HL-60 (cell line): ENCODE results near the gene MYO10.

Source experiments
- DNase-seq, 2 experiments: peaks; one replicate each; pipeline ENCODE4 v3.0.0-alpha.2; 2010 to 2020; ENCODE audit warnings: low read depth in 1 of 2, low spot score in 1 of 2
- H3K27ac ChIP-seq: fragments of 250-450 bp; sonication (Bioruptor Pico); replicated peaks from 2 replicates; pipeline ENCODE4 v1.5.1; 2020; ENCODE audit warnings: mild to moderate bottlenecking, moderate library complexity
- H3K27me3 ChIP-seq: fragments of 250-450 bp; sonication (Bioruptor Pico); 2 replicates; pipeline ENCODE4 v1.5.1; 2021; ENCODE audit warnings: mild to moderate bottlenecking, moderate library complexity; ENCODE audit not compliant: insufficient read depth, poor library complexity, severe bottlenecking
- H3K4me3 ChIP-seq: replicated peaks from 2 replicates; pipeline ENCODE4 v1.5.1; 2011; ENCODE audit warnings: mild to moderate bottlenecking, control low read depth, low read length; ENCODE audit not compliant: insufficient read depth
- GABPA ChIP-seq: IDR thresholded peaks from 2 replicates; pipeline ENCODE4 v1.6.1; 2012; ENCODE audit warnings: low read depth
- POLR2AphosphoS5 ChIP-seq: IDR thresholded peaks from 2 replicates; pipeline ENCODE4 v1.6.1; 2012; ENCODE audit warnings: low read depth
- SPI1 ChIP-seq: IDR thresholded peaks from 2 replicates; pipeline ENCODE4 v1.6.1; 2012; ENCODE audit warnings: low read depth, mild to moderate bottlenecking, borderline replicate concordance
- TF ChIP-seq, protein P1 (sequence below): IDR thresholded peaks from 2 replicates; pipeline ENCODE4 v1.6.1; 2012; ENCODE audit warnings: low read depth; ENCODE audit not compliant: insufficient replicate concordance
- TF ChIP-seq, protein P2 (sequence below): IDR thresholded peaks from one replicate; pipeline ENCODE4 v1.5.1; 2011; ENCODE audit warnings: low read length, control low read depth, inconsistent platforms; ENCODE audit not compliant: insufficient read depth

Gene MYO10

DNA sequence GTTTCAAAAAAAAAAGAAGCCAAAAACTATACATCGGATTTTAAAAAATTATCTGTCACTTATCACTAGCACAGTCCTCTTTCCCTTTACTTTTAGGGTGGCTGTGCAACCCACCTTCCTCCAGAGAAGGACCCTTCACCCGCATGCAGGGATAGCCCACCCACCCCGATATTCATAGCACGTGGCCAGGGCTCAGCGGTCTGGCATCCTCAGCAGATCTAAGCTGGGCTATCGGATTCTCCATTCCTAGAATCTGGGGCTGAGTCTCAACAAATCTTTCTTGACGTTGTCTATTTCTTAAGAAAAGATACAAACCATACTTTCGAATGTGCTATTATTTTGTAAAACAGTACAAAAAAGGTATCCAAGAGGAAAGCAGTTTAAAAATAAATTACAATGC, 70.9 kb downstream of the MYO10 start:
- Histone ChIP-seq H3K27ac (no peak overlapping the region), H3K27me3 (no peaks in the 10 kb centered on the region), H3K4me3 (no peak overlapping the region)
- no peak for DNase-seq
- TF ChIP-seq SPI1 (no peak), POLR2AphosphoS5 (no peak), GABPA (no peak)
- TF ChIP-seq, protein P1, sequence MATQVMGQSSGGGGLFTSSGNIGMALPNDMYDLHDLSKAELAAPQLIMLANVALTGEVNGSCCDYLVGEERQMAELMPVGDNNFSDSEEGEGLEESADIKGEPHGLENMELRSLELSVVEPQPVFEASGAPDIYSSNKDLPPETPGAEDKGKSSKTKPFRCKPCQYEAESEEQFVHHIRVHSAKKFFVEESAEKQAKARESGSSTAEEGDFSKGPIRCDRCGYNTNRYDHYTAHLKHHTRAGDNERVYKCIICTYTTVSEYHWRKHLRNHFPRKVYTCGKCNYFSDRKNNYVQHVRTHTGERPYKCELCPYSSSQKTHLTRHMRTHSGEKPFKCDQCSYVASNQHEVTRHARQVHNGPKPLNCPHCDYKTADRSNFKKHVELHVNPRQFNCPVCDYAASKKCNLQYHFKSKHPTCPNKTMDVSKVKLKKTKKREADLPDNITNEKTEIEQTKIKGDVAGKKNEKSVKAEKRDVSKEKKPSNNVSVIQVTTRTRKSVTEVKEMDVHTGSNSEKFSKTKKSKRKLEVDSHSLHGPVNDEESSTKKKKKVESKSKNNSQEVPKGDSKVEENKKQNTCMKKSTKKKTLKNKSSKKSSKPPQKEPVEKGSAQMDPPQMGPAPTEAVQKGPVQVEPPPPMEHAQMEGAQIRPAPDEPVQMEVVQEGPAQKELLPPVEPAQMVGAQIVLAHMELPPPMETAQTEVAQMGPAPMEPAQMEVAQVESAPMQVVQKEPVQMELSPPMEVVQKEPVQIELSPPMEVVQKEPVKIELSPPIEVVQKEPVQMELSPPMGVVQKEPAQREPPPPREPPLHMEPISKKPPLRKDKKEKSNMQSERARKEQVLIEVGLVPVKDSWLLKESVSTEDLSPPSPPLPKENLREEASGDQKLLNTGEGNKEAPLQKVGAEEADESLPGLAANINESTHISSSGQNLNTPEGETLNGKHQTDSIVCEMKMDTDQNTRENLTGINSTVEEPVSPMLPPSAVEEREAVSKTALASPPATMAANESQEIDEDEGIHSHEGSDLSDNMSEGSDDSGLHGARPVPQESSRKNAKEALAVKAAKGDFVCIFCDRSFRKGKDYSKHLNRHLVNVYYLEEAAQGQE: no peak
- TF ChIP-seq, protein P2, sequence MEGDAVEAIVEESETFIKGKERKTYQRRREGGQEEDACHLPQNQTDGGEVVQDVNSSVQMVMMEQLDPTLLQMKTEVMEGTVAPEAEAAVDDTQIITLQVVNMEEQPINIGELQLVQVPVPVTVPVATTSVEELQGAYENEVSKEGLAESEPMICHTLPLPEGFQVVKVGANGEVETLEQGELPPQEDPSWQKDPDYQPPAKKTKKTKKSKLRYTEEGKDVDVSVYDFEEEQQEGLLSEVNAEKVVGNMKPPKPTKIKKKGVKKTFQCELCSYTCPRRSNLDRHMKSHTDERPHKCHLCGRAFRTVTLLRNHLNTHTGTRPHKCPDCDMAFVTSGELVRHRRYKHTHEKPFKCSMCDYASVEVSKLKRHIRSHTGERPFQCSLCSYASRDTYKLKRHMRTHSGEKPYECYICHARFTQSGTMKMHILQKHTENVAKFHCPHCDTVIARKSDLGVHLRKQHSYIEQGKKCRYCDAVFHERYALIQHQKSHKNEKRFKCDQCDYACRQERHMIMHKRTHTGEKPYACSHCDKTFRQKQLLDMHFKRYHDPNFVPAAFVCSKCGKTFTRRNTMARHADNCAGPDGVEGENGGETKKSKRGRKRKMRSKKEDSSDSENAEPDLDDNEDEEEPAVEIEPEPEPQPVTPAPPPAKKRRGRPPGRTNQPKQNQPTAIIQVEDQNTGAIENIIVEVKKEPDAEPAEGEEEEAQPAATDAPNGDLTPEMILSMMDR: no peak

DNA sequence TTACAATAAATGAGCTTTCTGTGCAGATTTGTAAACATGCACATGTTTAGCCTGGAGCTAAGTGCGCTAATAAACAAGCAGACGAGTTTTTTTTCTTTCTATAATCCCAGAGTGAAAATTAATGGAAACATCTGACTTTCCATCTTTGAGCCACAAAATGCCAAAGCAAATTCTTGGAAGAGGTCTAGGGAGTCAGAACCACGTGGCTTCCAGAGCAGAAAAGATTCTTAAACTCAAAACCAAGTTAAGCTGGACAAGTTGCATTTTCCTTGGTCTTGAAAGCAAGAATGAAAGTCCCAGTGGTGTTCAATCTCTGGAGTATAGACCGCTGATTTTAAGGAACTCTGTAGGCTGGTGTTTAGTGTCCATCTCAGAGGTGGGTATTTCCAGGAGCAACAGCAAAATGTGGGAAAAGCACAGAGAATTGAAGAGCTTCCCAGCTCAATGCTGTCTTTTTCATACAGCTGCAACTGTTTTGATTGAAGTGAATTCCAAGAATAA, 71.4 kb downstream of the MYO10 start:
- no peaks in the 10 kb centered on the region for H3K27me3 ChIP-seq
- H3K4me3 ChIP-seq: no peak overlapping the region
- no peak for DNase-seq
- H3K27ac ChIP-seq: no peak overlapping the region
- TF ChIP-seq, protein P2: no peak
- TF ChIP-seq GABPA (no peak), SPI1 (no peak), POLR2AphosphoS5 (no peak)
- TF ChIP-seq, protein P1: no peak

DNA sequence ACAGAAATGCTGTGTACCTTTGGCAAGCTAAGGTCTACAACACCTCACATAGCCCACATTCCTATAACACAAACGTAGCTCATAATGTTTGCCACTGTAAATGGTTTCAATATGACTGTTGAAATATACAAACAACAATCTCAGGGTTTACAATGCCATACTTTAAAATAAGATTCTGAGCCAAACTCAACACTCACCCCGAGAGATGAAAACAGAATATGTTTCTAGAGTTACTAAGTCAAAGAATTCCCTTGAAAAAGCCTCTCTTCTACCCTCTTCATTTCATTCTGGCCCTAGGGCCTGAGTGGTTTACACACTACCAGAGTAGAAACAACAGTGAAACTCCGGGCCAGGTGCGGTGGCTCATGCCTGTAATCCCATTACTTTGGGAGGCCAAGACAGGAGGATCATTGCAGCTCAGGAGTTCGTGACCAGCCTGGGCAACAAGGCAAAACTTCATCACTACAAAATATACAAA, 72.6 kb downstream of the MYO10 start:
- TF ChIP-seq POLR2AphosphoS5: no peak
- TF ChIP-seq, protein P1: no peak
- H3K27ac ChIP-seq: no peak overlapping the region
- no peak overlapping the region for H3K4me3 ChIP-seq
- DNase-seq: no peak
- no peaks in the 10 kb centered on the region for H3K27me3 ChIP-seq

DNA sequence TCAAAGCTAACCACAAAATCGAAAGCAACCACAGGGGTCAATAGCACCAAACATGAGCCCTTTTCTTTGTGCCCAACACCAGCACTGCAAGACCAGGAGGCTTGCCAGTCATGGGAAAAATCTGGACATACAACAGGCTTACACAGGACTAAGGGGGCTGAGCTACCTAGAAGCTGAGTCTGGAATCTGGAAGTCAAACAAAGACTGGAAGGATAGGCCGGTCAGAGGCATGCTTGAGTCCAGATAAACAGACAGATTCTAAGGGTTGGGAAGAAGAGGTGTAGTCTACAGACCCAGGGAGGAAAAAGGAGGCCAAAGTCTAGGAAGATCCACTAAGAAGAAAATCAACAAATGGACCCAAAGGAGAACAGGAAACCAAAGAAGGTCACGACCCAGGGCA, 73.3 kb downstream of the MYO10 start:
- H3K27ac ChIP-seq: no peak overlapping the region
- no peaks in the 10 kb centered on the region for H3K27me3 ChIP-seq
- no peak overlapping the region for H3K4me3 ChIP-seq
- no peak for DNase-seq
- no peak for TF ChIP-seq GABPA
- TF ChIP-seq SPI1: no peak
- TF ChIP-seq POLR2AphosphoS5: no peak
- TF ChIP-seq, protein P1: no peak
- TF ChIP-seq, protein P2: no peak
